OCI-LY7 (cell line): ENCODE results near the gene DNMT3A. TPM values are rescaled to one million over a fixed set of nuclear protein-coding genes. Genes with fewer than 3 reads are reported as not detected.

Source experiments
- BruUV-seq: library from RNA; stranded (reverse); fragments of 400-500 nt; replicated peaks from 2 replicates; lab custom pipeline; 2021; lab: Mats Ljungman, UMichigan
- CTCF ChIA-PET: fragments of 300-600 bp; sonication (Branson Sonifier 250); formaldehyde crosslinking; loops from one replicate; lab custom pipeline; 2022; ENCODE audit warnings: antibody characterized with exemption; ENCODE audit not compliant: unreplicated experiment; lab: Charles Lee
- POLR2A ChIA-PET: fragments of 300-600 bp; sonication (Branson Sonifier 250); formaldehyde crosslinking; loops from one replicate; lab custom pipeline; 2022; ENCODE audit warnings: antibody characterized with exemption; lab: Charles Lee
- DNase-seq: peaks from one replicate; pipeline ENCODE4 v3.0.0-alpha.2; 2015; ENCODE audit warnings: low spot score
- H2AFZ ChIP-seq: fragments of 200-600 bp; sonication (generic), shearing (Covaris generic); 2 replicates; pipeline ENCODE4 v1.6.1; 2014; ENCODE audit warnings: mild to moderate bottlenecking, antibody characterized with exemption, low read length, moderate library complexity
- H3K27ac ChIP-seq: fragments of 200-600 bp; sonication (generic); 2 replicates; pipeline ENCODE4 v1.5.1; 2014; ENCODE audit warnings: mixed run types, low read depth, mild to moderate bottlenecking, moderate library complexity, low read length, inconsistent platforms; ENCODE audit not compliant: poor library complexity, severe bottlenecking
- H3K36me3 ChIP-seq: fragments of 200-600 bp; sonication (generic); 2 replicates; pipeline ENCODE4 v1.6.1; 2014; ENCODE audit warnings: mild to moderate bottlenecking, antibody characterized with exemption, low read length, moderate library complexity, mixed read lengths; ENCODE audit not compliant: insufficient read depth
- H3K4me1 ChIP-seq: fragments of 200-600 bp; sonication (generic); 2 replicates; pipeline ENCODE4 v1.5.1; 2014; ENCODE audit warnings: mild to moderate bottlenecking, low read length; ENCODE audit not compliant: insufficient read depth, poor library complexity, severe bottlenecking
- H3K4me2 ChIP-seq: fragments of 200-600 bp; sonication (generic); 2 replicates; pipeline ENCODE4 v1.6.1; 2014; ENCODE audit warnings: mild to moderate bottlenecking, low read length
- H3K4me3 ChIP-seq: fragments of 200-600 bp; sonication (generic); 2 replicates; pipeline ENCODE4 v1.5.1; 2014; ENCODE audit warnings: mild to moderate bottlenecking, low read depth, low read length; ENCODE audit not compliant: poor library complexity, severe bottlenecking
- H3K79me2 ChIP-seq: fragments of 200-600 bp; sonication (generic); 2 replicates; pipeline ENCODE4 v1.6.1; 2016; ENCODE audit warnings: low read depth, mild to moderate bottlenecking, low read length, moderate library complexity, mixed read lengths; ENCODE audit not compliant: insufficient read depth
- H3K9me2 ChIP-seq: fragments of 200-600 bp; sonication (generic); 2 replicates; pipeline ENCODE4 v1.6.1; 2016; ENCODE audit warnings: mild to moderate bottlenecking, low read length, mixed read lengths; ENCODE audit not compliant: insufficient read depth
- H3K9me3 ChIP-seq: fragments of 200-600 bp; sonication (generic); 2 replicates; pipeline ENCODE4 v1.6.1; 2014; ENCODE audit warnings: mild to moderate bottlenecking, mixed run types, low read length, mixed read lengths
- H4K20me1 ChIP-seq: fragments of 200-600 bp; sonication (generic); 2 replicates; pipeline ENCODE4 v1.6.1; 2014; ENCODE audit warnings: mild to moderate bottlenecking, antibody characterized with exemption, low read length, moderate library complexity, mixed read lengths; ENCODE audit not compliant: insufficient read depth
- CTCF ChIP-seq: fragments of 200-600 bp; sonication (generic); conservative IDR thresholded peaks from 2 replicates; pipeline ENCODE4 v1.5.1; 2014; ENCODE audit warnings: mild to moderate bottlenecking, antibody characterized with exemption, low read length, moderate library complexity, mixed read lengths
- EZH2phosphoT487 ChIP-seq: fragments of 200-600 bp; sonication (generic); IDR thresholded peaks from 2 replicates; pipeline ENCODE4 v1.6.1; 2018; ENCODE audit warnings: low read depth, borderline replicate concordance, mild to moderate bottlenecking, mixed run types, antibody characterized with exemption, low read length, moderate library complexity, mixed read lengths
- intact Hi-C: fragments of 100-400 bp; cut with micrococcal nuclease; formaldehyde crosslinking; loops from one replicate; pipeline ENCODE4 v1.10.0; 2022; ENCODE audit not compliant: unreplicated experiment
- total RNA-seq, 2 experiments: library from RNA; depleted of rRNA in 1 of 2; stranded (reverse); fragments of >200 nt in 1 of 2; shearing (Covaris generic) in 1 of 2; gene quantifications; 2 replicates each; pipeline ENCODE4 v1.2.3, GENCODE V29; 2014 to 2022

DNMT3A gene
- total RNA-seq, 2 experiments from 2014 or later: 2.8 to 7.3 TPM

- Histone ChIP-seq H2AFZ (no peak overlapping the region), H3K4me3 (no peak overlapping the region), H4K20me1 (no peaks in the 10 kb centered on the region), H3K9me3 (no peaks in the 10 kb centered on the region), H3K9me2 (no peaks in the 10 kb centered on the region), H3K79me2 (no peaks in the 10 kb centered on the region), H3K4me2 (no peak overlapping the region), H3K36me3 (no peaks in the 10 kb centered on the region), H3K4me1 (no peaks in the 10 kb centered on the region), H3K27ac (no peak overlapping the region)
- BruUV-seq: no TSS peak
- no peak for DNase-seq
- intact Hi-C loops: no loop called here
- TF ChIP-seq EZH2phosphoT487 (no peak), CTCF (no peak)
- CTCF ChIA-PET: no interaction called here
- POLR2A ChIA-PET: interaction anchor here (0.6 kb wide), 2 partner anchors 64 to 331 kb away, joined by 3 to 4 read pairs; no protein-coding TSS in a partner anchor
These were observed 89.2 kb downstream of the DNMT3A start for GRCh38 chr2:25252291-25253152.

- no peak for DNase-seq
- H3K27ac ChIP-seq: no peak overlapping the region
- no peaks in the 10 kb centered on the region for H3K9me3 ChIP-seq
- H4K20me1 ChIP-seq: no peaks in the 10 kb centered on the region
- no TSS peak for BruUV-seq
- ChIA-PET POLR2A (no interaction called here), CTCF (no interaction called here)
- TF ChIP-seq EZH2phosphoT487 (no peak), CTCF (no peak)
- H3K4me1 ChIP-seq: no peaks in the 10 kb centered on the region
- no peak overlapping the region; the same call in 1 of the 2 replicates for H3K4me2 ChIP-seq
- intact Hi-C loops: no loop called here
- no peak overlapping the region for H3K4me3 ChIP-seq
- H2AFZ ChIP-seq: no peak overlapping the region
- H3K36me3 ChIP-seq: no peaks in the 10 kb centered on the region
- no peaks in the 10 kb centered on the region for H3K79me2 ChIP-seq
- H3K9me2 ChIP-seq: no peaks in the 10 kb centered on the region
These were observed 90.1 kb downstream of the DNMT3A start for GRCh38 chr2:25251422-25252273.
